ENCODE measurements around the gene RAP1GAP. TPM values are rescaled to one million over a fixed set of nuclear protein-coding genes. Genes with fewer than 3 reads are reported as not detected.

RAP1GAP gene
- total and polyA plus RNA-seq, 5 donors = 15.3 to 18.7 (median 16.8) TPM

DNA sequence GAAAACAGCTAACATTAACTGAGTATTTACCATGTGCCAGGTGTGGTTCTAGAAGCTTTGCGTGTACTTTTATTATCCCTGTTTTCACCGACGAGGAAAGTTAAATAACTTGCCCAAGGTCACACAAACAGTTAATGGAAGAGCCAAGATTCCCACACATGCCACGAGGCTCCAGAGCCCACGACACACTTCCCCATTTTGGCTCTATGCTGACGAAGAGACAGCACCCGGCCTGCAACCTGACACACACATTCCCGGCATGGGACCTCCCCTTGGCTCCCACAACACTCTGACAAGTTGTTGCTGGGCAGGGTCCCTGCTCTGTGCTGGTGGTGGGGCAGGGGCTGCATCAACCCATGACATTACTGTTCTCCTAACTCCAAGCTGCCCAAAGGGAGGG lies 52.8 kb downstream of the RAP1GAP start:
- intact Hi-C loops (cut with DNase I) = no loop called here
- no peak overlapping the region for H3K27ac ChIP-seq (ENCODE audit: low read length)
- WGBS = 73% methylated on average over 8 of the region's 8 CpGs
- no peak for DNase-seq
- H3K4me3 ChIP-seq (ENCODE audit: low read length) = no peak overlapping the region
- H3K27me3 ChIP-seq (ENCODE audit: control insufficient read depth, insufficient read depth) = no peaks in the 10 kb centered on the region
- H3K9me3 ChIP-seq (ENCODE audit: control insufficient read depth, low read length) = no peaks in the 10 kb centered on the region
- no peak for ATAC-seq
- H3K4me1 ChIP-seq (ENCODE audit: control insufficient read depth, insufficient read depth, low read length) = no peaks in the 10 kb centered on the region

DNA sequence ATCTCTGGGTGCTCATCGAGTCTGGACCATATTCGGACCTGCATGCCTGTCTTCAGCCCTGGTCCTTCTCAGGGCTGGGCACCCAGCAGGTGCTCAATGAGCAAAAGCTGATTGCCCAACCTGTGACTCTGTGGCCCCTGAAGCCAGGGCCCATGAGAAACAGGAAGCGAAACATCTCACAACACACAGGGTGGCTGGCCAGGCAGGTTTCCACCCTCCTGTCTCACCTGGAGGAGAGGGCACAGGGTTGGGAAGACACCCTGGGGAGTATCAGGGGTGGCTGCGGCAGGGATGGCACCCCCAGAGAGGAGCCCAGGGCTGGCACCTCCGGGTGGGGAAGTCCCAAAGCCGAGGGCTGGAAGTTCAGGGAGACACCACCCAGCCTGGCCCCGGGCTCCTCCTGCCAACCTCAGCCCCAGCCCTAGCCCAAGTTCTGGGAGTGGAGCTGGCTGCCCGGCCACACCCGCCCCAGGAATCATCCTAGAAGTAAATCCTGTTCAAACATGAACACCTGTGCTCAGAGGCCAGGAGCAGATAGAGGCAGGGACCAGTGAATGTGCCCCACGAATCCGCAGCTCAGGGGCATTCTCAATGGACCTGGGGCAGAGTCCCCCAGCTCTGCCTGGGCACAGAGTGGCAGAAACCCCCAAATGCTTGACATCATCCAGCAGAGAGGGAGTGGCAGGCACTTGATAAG lies 54.6 kb downstream of the RAP1GAP start:
- H3K4me1 ChIP-seq (ENCODE audit: control insufficient read depth, insufficient read depth, low read length) = no peaks in the 10 kb centered on the region
- intact Hi-C loops (cut with DNase I) = no loop called here
- H3K4me3 ChIP-seq (ENCODE audit: low read length) = no peak overlapping the region
- ATAC-seq = no peak
- no peak overlapping the region for H3K27ac ChIP-seq (ENCODE audit: low read length)
- WGBS = 86% methylated on average over 11 of the region's 11 CpGs
- no peak for DNase-seq
- no peaks in the 10 kb centered on the region for H3K27me3 ChIP-seq (ENCODE audit: control insufficient read depth, insufficient read depth)
- no peaks in the 10 kb centered on the region for H3K9me3 ChIP-seq (ENCODE audit: control insufficient read depth, low read length)

DNA sequence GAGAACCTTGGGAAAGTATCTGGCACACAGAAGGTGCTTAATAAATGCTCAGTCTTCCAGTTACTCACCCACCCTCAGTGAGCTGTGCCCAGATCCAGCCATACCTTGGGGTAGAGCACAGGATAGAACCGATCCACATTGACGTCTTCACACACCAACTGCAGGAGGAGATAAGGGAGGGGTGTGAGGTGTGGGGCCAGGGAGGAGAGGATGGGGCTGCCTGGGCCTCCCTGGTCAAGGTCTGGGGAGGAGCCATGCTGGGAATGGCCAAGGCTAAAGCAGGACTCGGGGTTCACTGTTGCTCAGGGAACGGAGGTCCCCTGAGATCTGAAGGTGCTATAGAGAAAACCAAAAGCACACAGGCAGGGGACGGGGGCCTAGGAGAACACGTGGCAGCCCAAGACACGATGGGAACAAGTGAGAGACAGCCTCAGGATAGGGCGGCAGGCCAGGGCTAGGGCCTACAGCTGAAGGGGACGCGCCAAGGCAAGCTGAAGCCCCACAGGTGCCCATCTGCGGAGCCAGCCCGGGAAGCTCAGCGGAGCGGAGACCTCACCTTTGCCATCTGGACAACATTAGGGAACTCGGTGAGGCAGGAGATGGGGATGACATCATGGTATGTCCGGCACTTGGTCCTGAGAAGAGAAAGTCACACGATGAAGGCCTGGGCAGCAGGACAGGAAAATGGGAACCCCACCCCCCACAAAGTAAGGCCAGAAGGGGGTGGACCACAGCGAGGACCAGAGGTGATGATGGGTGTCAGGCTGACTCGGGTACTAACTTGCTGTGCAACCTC lies 55.9 kb downstream of the RAP1GAP start:
- intact Hi-C loops (cut with DNase I) = no loop called here
- Histone ChIP-seq H3K4me1 (ENCODE audit: control insufficient read depth, insufficient read depth, low read length) (no peaks in the 10 kb centered on the region), H3K4me3 (ENCODE audit: low read length) (no peak overlapping the region), H3K27ac (ENCODE audit: low read length) (no peak overlapping the region), H3K27me3 (ENCODE audit: control insufficient read depth, insufficient read depth) (no peaks in the 10 kb centered on the region), H3K9me3 (ENCODE audit: control insufficient read depth, low read length) (no peaks in the 10 kb centered on the region)
- 77% methylated on average over 19 of the region's 19 CpGs for WGBS
- DNase-seq (peak in 1 of 3 donors; percentile 51), ATAC-seq (no peak)

DNA sequence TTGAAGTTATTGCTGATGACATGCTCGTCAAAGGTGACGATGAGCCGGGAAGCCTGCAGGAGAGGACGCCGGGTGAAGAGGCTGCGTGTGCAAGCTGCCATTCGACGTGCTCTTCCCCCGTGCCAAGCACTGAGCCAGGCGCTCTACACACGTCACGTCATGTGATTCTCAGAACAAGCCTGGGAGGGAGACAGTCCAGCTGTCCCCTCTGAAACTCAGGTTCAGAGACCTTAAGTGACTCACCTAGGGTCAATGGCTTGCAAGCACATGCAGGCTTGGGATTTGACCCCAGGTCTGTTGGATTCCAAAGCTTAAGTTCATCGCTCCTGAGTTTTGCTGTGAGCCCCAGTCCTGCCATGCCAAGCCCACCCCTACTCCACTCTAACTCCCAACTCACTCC lies 57.1 kb downstream of the RAP1GAP start:
- ATAC-seq (no peak), DNase-seq (no peak)
- Histone ChIP-seq H3K27me3 (ENCODE audit: control insufficient read depth, insufficient read depth) (no peaks in the 10 kb centered on the region), H3K27ac (ENCODE audit: low read length) (no peak overlapping the region), H3K4me3 (ENCODE audit: low read length) (no peak overlapping the region), H3K9me3 (ENCODE audit: control insufficient read depth, low read length) (no peaks in the 10 kb centered on the region), H3K4me1 (ENCODE audit: control insufficient read depth, insufficient read depth, low read length) (no peaks in the 10 kb centered on the region)
- intact Hi-C loops (cut with DNase I) = no loop called here
- WGBS = 94% methylated on average over 13 of the region's 13 CpGs

DNA sequence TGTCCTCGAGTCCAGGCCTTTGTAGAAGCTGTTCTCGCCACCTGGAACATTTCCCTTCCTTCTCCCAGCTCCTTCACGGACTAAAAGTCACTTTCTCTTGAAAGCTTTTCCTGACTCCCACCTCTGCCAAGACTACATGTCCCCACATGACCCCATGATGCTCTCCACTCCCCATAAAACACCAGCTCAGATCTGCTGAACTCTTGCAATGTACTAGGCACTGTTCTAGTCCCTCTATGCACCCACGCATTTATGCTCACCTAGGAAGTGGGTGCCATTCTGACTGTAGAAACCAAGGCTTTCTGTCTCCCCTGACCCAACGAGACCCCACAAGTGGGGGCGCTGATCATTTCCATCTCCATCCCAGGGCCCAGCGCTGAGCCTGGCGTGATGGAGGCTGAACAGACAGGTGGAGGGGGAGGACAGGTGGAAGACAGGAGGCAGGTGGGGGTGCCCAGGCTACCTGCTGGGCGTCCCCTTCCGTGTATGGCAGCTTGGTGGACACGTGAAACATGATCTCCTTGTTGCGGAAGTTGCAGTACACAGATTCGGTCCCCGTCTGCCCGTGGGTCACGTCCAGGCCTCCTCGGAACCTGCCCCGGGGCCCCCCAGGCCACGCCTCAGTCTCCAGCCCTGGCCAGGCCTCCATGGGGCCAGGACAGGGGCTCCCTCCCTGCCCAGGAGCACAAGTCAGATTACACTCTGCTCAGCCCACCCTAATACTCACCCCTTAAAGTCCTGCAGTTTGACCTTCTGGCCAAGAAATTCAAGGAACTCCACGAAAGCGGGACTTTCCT lies 58.0 kb downstream of the RAP1GAP start:
- Histone ChIP-seq H3K4me3 (ENCODE audit: low read length) (no peak overlapping the region), H3K9me3 (ENCODE audit: control insufficient read depth, low read length) (no peaks in the 10 kb centered on the region), H3K27ac (ENCODE audit: low read length) (no peak overlapping the region), H3K27me3 (ENCODE audit: control insufficient read depth, insufficient read depth) (no peaks in the 10 kb centered on the region), H3K4me1 (ENCODE audit: control insufficient read depth, insufficient read depth, low read length) (no peaks in the 10 kb centered on the region)
- DNase-seq (no peak), ATAC-seq (no peak)
- 86% methylated on average over 21 of the region's 21 CpGs for WGBS
- intact Hi-C loops (cut with DNase I) = no loop called here

DNA sequence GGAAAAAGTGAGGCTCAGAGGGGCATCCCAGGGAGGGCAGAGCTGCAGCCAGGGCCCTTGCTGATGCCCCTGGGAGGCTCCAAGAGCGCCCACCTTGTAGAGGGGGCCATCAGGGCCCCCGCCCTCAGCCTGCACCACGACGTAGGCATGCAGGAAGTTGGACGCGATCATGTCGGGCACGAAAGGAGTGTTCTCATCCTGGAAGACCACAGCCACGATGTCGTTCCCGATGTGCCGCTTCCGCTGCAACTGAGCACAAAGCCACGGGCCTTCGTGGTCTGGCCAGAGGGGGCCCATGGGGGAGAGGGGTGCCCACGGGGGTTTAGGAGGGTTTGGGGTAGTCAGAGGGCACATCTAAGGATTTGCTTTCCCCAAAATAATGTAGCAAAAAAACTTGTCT lies 59.1 kb downstream of the RAP1GAP start:
- no peaks in the 10 kb centered on the region for H3K4me1 ChIP-seq (ENCODE audit: control insufficient read depth, insufficient read depth, low read length)
- DNase-seq = no peak
- ATAC-seq = no peak
- intact Hi-C loops (cut with DNase I) = no loop called here
- H3K27ac ChIP-seq (ENCODE audit: low read length) = no peak overlapping the region
- no peak overlapping the region for H3K4me3 ChIP-seq (ENCODE audit: low read length)
- 76% methylated on average over 16 of the region's 16 CpGs for WGBS
- H3K9me3 ChIP-seq (ENCODE audit: control insufficient read depth, low read length) = no peaks in the 10 kb centered on the region
- no peaks in the 10 kb centered on the region for H3K27me3 ChIP-seq (ENCODE audit: control insufficient read depth, insufficient read depth)

DNA sequence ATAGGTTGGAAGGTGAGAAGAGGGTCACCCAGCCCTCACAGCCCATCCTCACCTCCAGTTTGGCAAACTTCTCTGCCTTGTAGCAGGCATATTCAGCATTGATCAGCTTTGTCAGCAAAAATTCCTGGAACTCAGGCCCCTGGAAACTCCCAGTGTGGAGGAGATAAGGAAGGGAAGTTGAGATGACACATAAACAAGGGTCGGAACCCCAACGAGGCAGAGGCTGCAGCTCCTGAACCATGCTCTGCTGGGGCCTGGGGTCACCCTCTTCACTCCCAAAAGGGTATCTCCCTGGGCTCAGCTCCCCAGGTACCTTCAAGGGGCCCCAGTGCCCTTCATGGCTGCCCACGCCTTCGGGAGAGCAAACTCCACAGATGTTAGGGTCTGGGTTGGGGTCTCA lies 60.4 kb downstream of the RAP1GAP start:
- H3K4me1 ChIP-seq (ENCODE audit: control insufficient read depth, insufficient read depth, low read length) = no peaks in the 10 kb centered on the region
- H3K9me3 ChIP-seq (ENCODE audit: control insufficient read depth, low read length) = no peaks in the 10 kb centered on the region
- no peak for ATAC-seq
- intact Hi-C loops (cut with DNase I) = no loop called here
- WGBS = 69% methylated on average over 4 of the region's 4 CpGs
- H3K27ac ChIP-seq (ENCODE audit: low read length) = no peak overlapping the region
- H3K4me3 ChIP-seq (ENCODE audit: low read length) = no peak overlapping the region
- no peak for DNase-seq
- H3K27me3 ChIP-seq (ENCODE audit: control insufficient read depth, insufficient read depth) = no peaks in the 10 kb centered on the region

DNA sequence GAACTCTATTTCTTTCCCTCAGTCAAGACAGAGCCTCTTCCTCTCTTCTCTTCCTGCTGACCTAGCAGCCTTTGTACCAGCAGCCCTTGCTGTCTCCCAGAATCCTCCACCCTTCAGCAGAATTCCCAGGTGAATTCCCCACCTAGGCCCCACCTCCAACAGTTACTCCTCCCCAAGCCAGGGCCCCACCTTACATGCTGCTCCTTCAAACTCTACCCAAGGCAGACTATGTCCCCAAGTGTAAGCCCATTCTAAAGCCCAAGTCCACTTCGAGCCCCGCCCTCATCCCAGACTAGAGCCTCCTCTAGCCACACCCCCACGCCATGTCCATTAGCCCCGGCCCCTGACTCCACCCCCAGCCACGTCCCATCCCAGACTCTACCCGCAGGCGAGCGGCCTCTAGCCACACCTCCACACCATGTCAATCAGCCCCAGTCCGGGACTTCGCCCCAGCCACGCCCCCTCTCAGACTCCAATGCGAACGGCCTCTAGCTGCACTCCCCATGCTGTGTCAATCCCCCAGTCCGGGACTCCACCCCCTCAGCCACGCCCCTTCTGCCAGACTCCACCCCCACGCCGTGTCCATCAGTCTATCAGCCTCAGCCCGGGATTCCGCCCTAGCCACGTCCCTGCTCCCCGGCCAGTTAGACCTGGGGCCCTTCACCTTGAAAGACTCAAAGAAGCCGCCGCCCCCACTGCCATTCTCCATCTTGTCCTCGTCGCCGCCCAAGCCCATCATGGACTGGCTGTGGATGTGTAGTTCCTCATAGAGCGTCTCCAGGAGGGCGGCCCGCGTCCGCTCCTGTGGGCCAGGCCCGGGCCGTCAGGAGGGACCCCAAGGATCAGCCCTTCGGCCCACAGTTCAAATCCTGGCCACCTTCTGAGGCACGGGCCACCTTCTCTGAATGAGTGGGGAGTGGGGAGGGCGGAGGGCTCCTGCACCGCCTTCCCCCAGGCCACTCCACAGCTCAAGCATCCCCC lies 61.3 kb downstream of the RAP1GAP start:
- DNase-seq (peak; percentile 90 to 95 (median 91)), ATAC-seq (peak; percentile 85 to 94)
- intact Hi-C loops (cut with DNase I) = no loop called here
- no peak overlapping the region for H3K27ac ChIP-seq (ENCODE audit: low read length)
- H3K27me3 ChIP-seq (ENCODE audit: control insufficient read depth, insufficient read depth) = no peaks in the 10 kb centered on the region
- WGBS = 32% methylated on average over 37 of the region's 37 CpGs
- no peaks in the 10 kb centered on the region for H3K4me1 ChIP-seq (ENCODE audit: control insufficient read depth, insufficient read depth, low read length)
- H3K9me3 ChIP-seq (ENCODE audit: control insufficient read depth, low read length) = no peaks in the 10 kb centered on the region
- no peak overlapping the region for H3K4me3 ChIP-seq (ENCODE audit: low read length)

DNA sequence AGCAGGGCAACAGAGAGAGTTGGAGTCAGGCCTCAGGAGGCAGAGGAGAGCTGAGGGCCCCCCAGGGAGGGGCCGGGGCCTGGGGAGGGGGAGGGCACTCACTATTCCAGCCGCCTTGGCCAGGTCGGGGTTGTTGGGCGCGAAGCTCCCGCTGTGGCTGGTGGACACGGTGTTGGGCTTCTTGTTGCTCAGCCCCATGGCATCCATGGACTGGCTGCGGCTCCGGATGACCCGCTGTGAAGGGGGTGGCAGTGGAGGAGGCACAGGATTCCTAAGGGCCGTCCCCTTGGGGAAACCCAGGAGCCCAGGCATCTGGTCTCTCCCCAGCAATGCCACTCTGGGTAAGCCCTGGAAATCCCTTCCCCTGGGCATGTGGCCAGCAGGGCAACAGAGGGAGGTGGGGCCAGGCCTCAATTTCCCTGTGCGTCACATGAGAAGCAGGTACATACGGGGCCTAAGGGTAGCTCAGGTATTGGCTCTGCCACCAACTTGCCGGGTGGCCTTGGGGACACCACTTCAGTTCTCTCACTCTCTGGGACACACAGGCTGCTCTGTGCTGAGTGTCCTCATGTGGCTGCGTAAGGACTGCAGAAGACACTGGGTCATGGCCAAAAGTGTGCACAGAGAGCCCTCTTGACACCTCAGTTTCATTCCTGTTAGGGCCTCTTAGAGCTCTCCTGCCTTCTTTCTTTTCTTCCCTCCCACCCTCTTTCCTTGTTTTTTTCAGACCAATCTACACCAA lies 63.0 kb downstream of the RAP1GAP start:
- 86% methylated on average over 15 of the region's 15 CpGs for WGBS
- intact Hi-C loops (cut with DNase I) = no loop called here

More for the DNA sequence above, 63.0 kb downstream of the RAP1GAP start:
- Histone ChIP-seq H3K4me1 (ENCODE audit: control insufficient read depth, insufficient read depth, low read length) (no peaks in the 10 kb centered on the region), H3K27me3 (ENCODE audit: control insufficient read depth, insufficient read depth) (no peaks in the 10 kb centered on the region), H3K4me3 (ENCODE audit: low read length) (no peak overlapping the region), H3K27ac (ENCODE audit: low read length) (no peak overlapping the region), H3K9me3 (ENCODE audit: control insufficient read depth, low read length) (no peaks in the 10 kb centered on the region)
- ATAC-seq (no peak), DNase-seq (no peak)
